HCT116 (cell line): ENCODE measurements around the gene SUMO3. TPM values are rescaled to one million over a fixed set of nuclear protein-coding genes. Genes with fewer than 3 reads are reported as not detected.

Experiments
- ATAC-seq: fragments of 200-7000 bp; cut with Tn5 transposase; 2 replicates; pipeline ENCODE4 v1.9.1; 2020; ENCODE audit warnings: mild to moderate bottlenecking, moderate library complexity
- BruUV-seq: library from RNA; stranded (reverse); fragments of 400-500 nt; replicated peaks from 2 replicates; lab custom pipeline; 2021; lab: Mats Ljungman, UMichigan
- CTCF ChIA-PET: fragments of 300-600 bp; sonication (Branson Sonifier 250); formaldehyde crosslinking; loops from one replicate; lab custom pipeline; 2021; ENCODE audit warnings: antibody characterized with exemption; lab: Charles Lee
- POLR2A ChIA-PET: fragments of 300-600, 350-600 bp; sonication (Branson Sonifier 250); formaldehyde crosslinking; loops from one replicate; lab custom pipeline; 2021; ENCODE audit warnings: antibody characterized with exemption; lab: Charles Lee
- RAD21 ChIA-PET, 2 experiments: fragments of 300-600 bp; sonication (Branson Sonifier 250); formaldehyde crosslinking; loops; one replicate each; lab custom pipeline; 2023; ENCODE audit warnings: low total read pairs in 2 of 2; ENCODE audit not compliant: uncharacterized antibody in 2 of 2, unreplicated experiment in 2 of 2, low non-redundant PET in 1 of 2; lab: Charles Lee
- DNase-seq: peaks from one replicate; pipeline ENCODE4 v3.0.0-alpha.2; 2010; ENCODE audit warnings: low read depth, low spot score
- H2AFZ ChIP-seq: fragments of 200-600 bp; shearing (Covaris generic), sonication (generic); 2 replicates; pipeline ENCODE4 v1.6.1; 2017; ENCODE audit warnings: low read depth, mixed run types, mixed read lengths, antibody characterized with exemption, low read length; ENCODE audit not compliant: poor library complexity, severe bottlenecking
- H3K27ac ChIP-seq: 2 replicates; pipeline ENCODE4 v1.5.1; 2012; ENCODE audit warnings: low read depth, low read length
- H3K27me3 ChIP-seq: fragments of 200-600 bp; sonication (generic); 2 replicates; pipeline ENCODE4 v1.6.1; 2016; ENCODE audit warnings: mixed run types, low read length, mixed read lengths; ENCODE audit not compliant: insufficient read depth
- H3K36me3 ChIP-seq, 2 experiments: fragments of 200-500 bp in 1 of 2; fragments of 200-600 bp in 1 of 2; sonication (Bioruptor generic) in 1 of 2; sonication (generic) in 1 of 2; 2 replicates each; pipeline versions ENCODE4 v1.5.1 to v1.6.1; 2014 to 2016; ENCODE audit warnings: low read length in 2 of 2, inconsistent platforms in 1 of 2, mixed read lengths in 1 of 2, mixed run types in 1 of 2; ENCODE audit not compliant: insufficient read depth in 2 of 2, control insufficient read depth in 1 of 2
- H3K4me1 ChIP-seq, 2 experiments: fragments of 200-600 bp in 1 of 2; sonication (generic) in 1 of 2; 2 replicates each; pipeline versions ENCODE4 v1.5.1 to v1.6.1; 2012 to 2017; ENCODE audit warnings: low read length in 2 of 2, inconsistent platforms in 1 of 2, mild to moderate bottlenecking in 1 of 2, mixed read lengths in 1 of 2, mixed run types in 1 of 2, moderate library complexity in 1 of 2; ENCODE audit not compliant: insufficient read depth in 2 of 2, control insufficient read depth in 1 of 2
- H3K4me2 ChIP-seq: fragments of 200-600 bp; sonication (generic); 2 replicates; pipeline ENCODE4 v1.6.1; 2017; ENCODE audit warnings: mixed run types, low read length, mixed read lengths
- H3K4me3 ChIP-seq, 2 experiments: fragments of 200-600 bp in 1 of 2; sonication (generic) in 1 of 2; replicated peaks in 1 of 2; 2 replicates each; pipeline ENCODE4 v1.5.1; 2011 to 2016; ENCODE audit warnings: low read length in 2 of 2, control low read depth in 1 of 2, low read depth in 1 of 2, mild to moderate bottlenecking in 1 of 2, mixed read lengths in 1 of 2, mixed run types in 1 of 2
- H3K79me2 ChIP-seq: fragments of 200-600 bp; sonication (generic); 2 replicates; pipeline ENCODE4 v1.6.1; 2017; ENCODE audit warnings: mild to moderate bottlenecking, mixed run types, low read length, moderate library complexity, mixed read lengths; ENCODE audit not compliant: insufficient read depth
- H3K9ac ChIP-seq: fragments of 200-600 bp; sonication (generic); 2 replicates; pipeline ENCODE4 v1.6.1; 2016; ENCODE audit warnings: low read length, mixed read lengths
- H3K9me2 ChIP-seq: fragments of 200-600 bp; sonication (generic), shearing (Covaris generic); 2 replicates; pipeline ENCODE4 v1.6.1; 2017; ENCODE audit warnings: mixed run types, mild to moderate bottlenecking, moderate library complexity; ENCODE audit not compliant: insufficient read depth
- H3K9me3 ChIP-seq, 2 experiments: fragments of 200-500 bp in 1 of 2; fragments of 200-600 bp in 1 of 2; sonication (Bioruptor generic) in 1 of 2; sonication (generic) in 1 of 2; 2 replicates each; pipeline ENCODE4 v1.6.1; 2014 to 2017; ENCODE audit warnings: low read length in 2 of 2, mixed read lengths in 2 of 2, inconsistent platforms in 1 of 2, low read depth in 1 of 2, mild to moderate bottlenecking in 1 of 2, mixed run types in 1 of 2, moderate library complexity in 1 of 2; ENCODE audit not compliant: control insufficient read depth in 1 of 2, insufficient read depth in 1 of 2
- H4K20me1 ChIP-seq: fragments of 200-600 bp; sonication (generic), shearing (Covaris generic); 2 replicates; pipeline ENCODE4 v1.6.1; 2017; ENCODE audit warnings: mixed run types, mild to moderate bottlenecking, moderate library complexity; ENCODE audit not compliant: insufficient read depth
- CBX3 ChIP-seq: IDR thresholded peaks from 2 replicates; pipeline ENCODE4 v1.6.1; 2012; ENCODE audit warnings: low read depth
- CTCF ChIP-seq, 3 experiments: fragments of 200-600 bp in 1 of 3; sonication (generic) in 1 of 3; IDR thresholded peaks in 2 of 3; conservative IDR thresholded peaks in 1 of 3; 2 replicates each; pipeline ENCODE4 v1.5.1; 2012 to 2017; ENCODE audit warnings: low read depth in 2 of 3, low read length in 2 of 3, antibody characterized with exemption in 1 of 3, borderline replicate concordance in 1 of 3, control low read depth in 1 of 3, mild to moderate bottlenecking in 1 of 3, mixed read lengths in 1 of 3, mixed run types in 1 of 3, moderate library complexity in 1 of 3; ENCODE audit not compliant: insufficient read depth in 1 of 3
- EGR1 ChIP-seq: IDR thresholded peaks from 2 replicates; pipeline ENCODE4 v1.6.1; 2012; ENCODE audit warnings: low read depth
- ELF1 ChIP-seq: IDR thresholded peaks from 2 replicates; pipeline ENCODE4 v1.6.1; 2012; ENCODE audit warnings: low read depth, borderline replicate concordance
- EZH2 ChIP-seq: fragments of 200-600 bp; sonication (generic); IDR thresholded peaks from 2 replicates; pipeline ENCODE4 v1.6.1; 2017; ENCODE audit warnings: antibody characterized with exemption, mixed run types
- FOSL1 ChIP-seq: IDR thresholded peaks from 2 replicates; pipeline ENCODE4 v1.6.1; 2012; ENCODE audit warnings: low read depth
- JUND ChIP-seq: IDR thresholded peaks from 2 replicates; pipeline ENCODE4 v1.6.1; 2012
- MAX ChIP-seq: IDR thresholded peaks from 2 replicates; pipeline ENCODE4 v1.6.1; 2012
- SIN3A ChIP-seq: IDR thresholded peaks from 2 replicates; pipeline ENCODE4 v1.6.1; 2012; ENCODE audit warnings: low read depth
- TCF7L2 ChIP-seq: IDR thresholded peaks from 2 replicates; pipeline ENCODE4 v1.7.0; 2011; ENCODE audit warnings: borderline replicate concordance, inconsistent platforms; ENCODE audit not compliant: insufficient read depth, insufficient read length; ENCODE audit errors: extremely low read depth
- YY1 ChIP-seq: IDR thresholded peaks from 2 replicates; pipeline ENCODE4 v1.6.1; 2011; ENCODE audit warnings: low read length, low read depth, moderate library complexity, mild to moderate bottlenecking; ENCODE audit not compliant: insufficient replicate concordance; ENCODE audit errors: extremely low read depth
- ZFX ChIP-seq: fragments of 450-650 bp; IDR thresholded peaks from 2 replicates; pipeline ENCODE4 v1.6.1; 2017
- ZNF274 ChIP-seq: fragments of 200-500 bp; sonication (Bioruptor generic); IDR thresholded peaks from 2 replicates; pipeline ENCODE4 v1.6.1; 2014; ENCODE audit warnings: mild to moderate bottlenecking, low read depth, low read length, inconsistent platforms
- intact Hi-C: fragments of 100-400 bp; cut with micrococcal nuclease; formaldehyde crosslinking; loops from 2 replicates; pipeline ENCODE4 v1.10.0; 2022
- total RNA-seq: library from RNA; stranded (reverse); gene quantifications from one replicate; pipeline ENCODE4 v1.2.1, GENCODE V29; 2021; ENCODE audit not compliant: unreplicated experiment

The SUMO3 gene
- total RNA-seq, 1 experiment from 2014 or later = 31.5 TPM

GRCh38 chr21:44815852-44816628 is 1.8 kb downstream of the SUMO3 start:
- Histone ChIP-seq H3K36me3 (no peaks in the 10 kb centered on the region), H3K4me3 (no peak overlapping the region)
- RAD21 ChIA-PET = no interaction called here
- no peak for TF ChIP-seq MAX
- TF ChIP-seq TCF7L2 = no peak
- TF ChIP-seq JUND = no peak
- TF ChIP-seq ELF1 = no peak
- TF ChIP-seq YY1 = no peak
- TF ChIP-seq FOSL1 = no peak
- TF ChIP-seq CTCF (IDR thresholded peaks at IDR 0.05 in 2 of 3, conservative IDR thresholded peaks at IDR 0.05 in 1 of 3; ENCODE audit: borderline replicate concordance in 1 of 3, insufficient read depth in 1 of 3, low read depth in 2 of 3, low read length in 2 of 3) = no peak
- TF ChIP-seq ZFX = no peak
- no peak for TF ChIP-seq CBX3
- TF ChIP-seq ZNF274 = no peak
- TF ChIP-seq SIN3A = no peak
- no peak for TF ChIP-seq EGR1
- TF ChIP-seq EZH2 = no peak
- TF ChIP-seq, all 23 proteins: peak for 0
- Histone ChIP-seq H3K27me3 (no peaks in the 10 kb centered on the region), H3K4me1 (peaks cover 2 to 6% of the 10 kb centered on the region in 2 experiments; a peak in 2 of 4 replicates), H3K27ac (no peak overlapping the region), H3K9me3 (peaks cover 0 to 3% of the 10 kb centered on the region in 2 experiments; a peak in 1 of 4 replicates), H3K79me2 (0 out of 2 replicates have a peak, but pooled peaks cover 7% of the 10 kb centered on the region), H3K9me2 (no peaks in the 10 kb centered on the region), H2AFZ (no peak overlapping the region), H3K9ac (no peak overlapping the region), H3K4me2 (no peak overlapping the region), H4K20me1 (no peaks in the 10 kb centered on the region)
- BruUV-seq = no TSS peak
- ATAC-seq (no peak), DNase-seq (no peak)
- ChIA-PET POLR2A (no interaction called here), CTCF (no interaction called here)
- intact Hi-C loops = no loop called here
